HG02973 (cell line): ENCODE results near the gene POSTN.

Source experiments
- ATAC-seq: cut with Tn5 transposase; IDR thresholded peaks from one replicate; pipeline ENCODE4 v1.9.1; 2021; ENCODE audit warnings: moderate library complexity; ENCODE audit not compliant: unreplicated experiment

The POSTN gene

GRCh38 chr13:37598597-37598996 lies at the start of gene POSTN:
POSTN (minus strand) TSS chr13:37598768; CDS start chr13:37598726, 42 bp downstream.
- no peak for ATAC-seq

GRCh38 chr13:37647031-37647650 lies 48.6 kb upstream of the POSTN start:
- ATAC-seq: no peak

- ATAC-seq: no peak
Measured at GRCh38 chr13:37646531-37646930, 48.0 kb upstream of the POSTN start.

- no peak for ATAC-seq
Measured at GRCh38 chr13:37645181-37645740, 46.7 kb upstream of the POSTN start.

- ATAC-seq: no peak
Measured at GRCh38 chr13:37641391-37641790, 42.8 kb upstream of the POSTN start.

- ATAC-seq: no peak
Measured at GRCh38 chr13:37640499-37640898, 41.9 kb upstream of the POSTN start.

- no peak for ATAC-seq
Measured at GRCh38 chr13:37636701-37637100, 38.1 kb upstream of the POSTN start.

GRCh38 chr13:37632294-37632693 lies 33.7 kb upstream of the POSTN start:
- no peak for ATAC-seq

- ATAC-seq: no peak
Measured at GRCh38 chr13:37627428-37627827, 28.9 kb upstream of the POSTN start.

- ATAC-seq: no peak
Measured at GRCh38 chr13:37621811-37622361, 23.3 kb upstream of the POSTN start.

GRCh38 chr13:37618554-37618953 lies 20.0 kb upstream of the POSTN start:
- ATAC-seq: no peak

- no peak for ATAC-seq
Measured at GRCh38 chr13:37617173-37617572, 18.6 kb upstream of the POSTN start.

- no peak for ATAC-seq
Measured at GRCh38 chr13:37616131-37616530, 17.6 kb upstream of the POSTN start.

GRCh38 chr13:37615276-37615675 lies 16.7 kb upstream of the POSTN start:
- no peak for ATAC-seq

GRCh38 chr13:37613638-37614037 lies 15.1 kb upstream of the POSTN start:
- no peak for ATAC-seq

- ATAC-seq: no peak
Measured at GRCh38 chr13:37613236-37613635, 14.7 kb upstream of the POSTN start.

GRCh38 chr13:37608750-37609339 lies 10.3 kb upstream of the POSTN start:
- ATAC-seq: no peak

- ATAC-seq: no peak
Measured at GRCh38 chr13:37602733-37603381, 4.3 kb upstream of the POSTN start.

- no peak for ATAC-seq
Measured at GRCh38 chr13:37601648-37602440, 3.3 kb upstream of the POSTN start.

- ATAC-seq: no peak
Measured at GRCh38 chr13:37599519-37599918, 951 bp upstream of the POSTN start.

- ATAC-seq: no peak
Measured at GRCh38 chr13:37597477-37598025, 1.0 kb downstream of the POSTN start.
